ENCODE results near the gene DACT2.

DNA sequence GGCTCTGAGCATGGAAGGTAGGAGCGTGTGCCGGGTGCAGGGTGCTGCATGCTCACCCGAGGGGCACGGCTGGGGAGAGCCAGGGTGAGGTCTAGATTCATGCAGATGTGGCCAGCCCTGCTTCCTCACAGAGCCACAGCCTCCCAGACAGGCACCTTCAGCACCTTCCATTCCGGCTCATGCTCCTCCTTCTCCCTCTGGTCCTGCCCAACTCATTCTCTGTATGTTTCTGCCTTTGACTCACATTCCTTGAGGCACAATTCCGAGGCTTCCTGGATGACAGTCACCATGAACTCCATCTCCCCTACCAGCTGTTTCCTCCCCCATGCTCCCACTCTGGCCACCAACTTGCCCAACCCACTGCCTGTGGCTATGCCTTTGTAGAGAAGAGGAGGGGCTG is 35.4 kb downstream of the DACT2 start:
- TF ChIP-seq, protein P1, sequence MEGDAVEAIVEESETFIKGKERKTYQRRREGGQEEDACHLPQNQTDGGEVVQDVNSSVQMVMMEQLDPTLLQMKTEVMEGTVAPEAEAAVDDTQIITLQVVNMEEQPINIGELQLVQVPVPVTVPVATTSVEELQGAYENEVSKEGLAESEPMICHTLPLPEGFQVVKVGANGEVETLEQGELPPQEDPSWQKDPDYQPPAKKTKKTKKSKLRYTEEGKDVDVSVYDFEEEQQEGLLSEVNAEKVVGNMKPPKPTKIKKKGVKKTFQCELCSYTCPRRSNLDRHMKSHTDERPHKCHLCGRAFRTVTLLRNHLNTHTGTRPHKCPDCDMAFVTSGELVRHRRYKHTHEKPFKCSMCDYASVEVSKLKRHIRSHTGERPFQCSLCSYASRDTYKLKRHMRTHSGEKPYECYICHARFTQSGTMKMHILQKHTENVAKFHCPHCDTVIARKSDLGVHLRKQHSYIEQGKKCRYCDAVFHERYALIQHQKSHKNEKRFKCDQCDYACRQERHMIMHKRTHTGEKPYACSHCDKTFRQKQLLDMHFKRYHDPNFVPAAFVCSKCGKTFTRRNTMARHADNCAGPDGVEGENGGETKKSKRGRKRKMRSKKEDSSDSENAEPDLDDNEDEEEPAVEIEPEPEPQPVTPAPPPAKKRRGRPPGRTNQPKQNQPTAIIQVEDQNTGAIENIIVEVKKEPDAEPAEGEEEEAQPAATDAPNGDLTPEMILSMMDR (conservative IDR thresholded peaks at IDR 0.05): no peak
- no peak for TF ChIP-seq ZFX (IDR thresholded peaks at IDR 0.05)

Measured in C4-2B (cell line).